RWPE2 (cell line): Measurements from ENCODE around the gene RAB42.
A peak's percentile ranks its signal among the peaks of the same experiment; 100 is the strongest.

Experiments
- ATAC-seq: fragments of 200-7000 bp; cut with Tn5 transposase; 3 replicates; pipeline ENCODE4 v1.9.1; 2021; ENCODE audit warnings: low read depth
- DNase-seq: peaks from one replicate; pipeline ENCODE4 v3.0.0-alpha.2; 2020; ENCODE audit warnings: low spot score
- H3K27ac ChIP-seq: fragments of 450-650 bp; 2 replicates; pipeline ENCODE4 v1.5.1; 2017; ENCODE audit warnings: mild to moderate bottlenecking; ENCODE audit not compliant: poor library complexity, severe bottlenecking
- H3K27me3 ChIP-seq: fragments of 250-450 bp; sonication (Bioruptor Pico); 2 replicates; pipeline ENCODE4 v1.5.1; 2021; ENCODE audit warnings: mild to moderate bottlenecking, moderate library complexity; ENCODE audit not compliant: insufficient read depth, poor library complexity, severe bottlenecking
- H3K36me3 ChIP-seq: fragments of 250-450 bp; sonication (Bioruptor Pico); 2 replicates; pipeline ENCODE4 v1.5.1; 2020; ENCODE audit warnings: low read depth, mild to moderate bottlenecking, moderate library complexity
- H3K4me1 ChIP-seq: fragments of 250-450 bp; sonication (Bioruptor Pico); 2 replicates; pipeline ENCODE4 v1.5.1; 2021; ENCODE audit warnings: mild to moderate bottlenecking, moderate library complexity; ENCODE audit not compliant: insufficient read depth, poor library complexity, severe bottlenecking
- H3K4me3 ChIP-seq: fragments of 250-450 bp; sonication (Bioruptor Pico); 2 replicates; pipeline ENCODE4 v1.5.1; 2021; ENCODE audit warnings: mild to moderate bottlenecking, moderate library complexity; ENCODE audit not compliant: severe bottlenecking
- H3K9me3 ChIP-seq: fragments of 250-450 bp; sonication (Bioruptor Pico); 2 replicates; pipeline ENCODE4 v1.5.1; 2021; ENCODE audit warnings: mild to moderate bottlenecking, moderate library complexity; ENCODE audit not compliant: severe bottlenecking
- CTCF ChIP-seq: fragments of 450-650 bp; IDR thresholded peaks from one replicate; pipeline ENCODE4 v1.5.1; 2017; ENCODE audit warnings: mild to moderate bottlenecking, moderate library complexity; ENCODE audit not compliant: poor library complexity, severe bottlenecking

RAB42 gene

GRCh38 chr1:28577738-28578536 lies 14.1 kb upstream of the RAB42 start:
- ATAC-seq: peak; percentile 5; the same call in 2 of the 3 replicates
- Histone ChIP-seq H3K36me3 (peaks cover 68% of the 10 kb centered on the region), H3K9me3 (no peaks in the 10 kb centered on the region), H3K27ac (peak overlapping the region; percentile 90), H3K4me1 (peaks cover 10% of the 10 kb centered on the region), H3K27me3 (no peaks in the 10 kb centered on the region), H3K4me3 (no peak overlapping the region)
- no peak for TF ChIP-seq CTCF
- DNase-seq: no peak

GRCh38 chr1:28578696-28579218 lies 13.3 kb upstream of the RAB42 start:
- H3K4me3 ChIP-seq: no peak overlapping the region
- H3K9me3 ChIP-seq: no peaks in the 10 kb centered on the region
- no peak for TF ChIP-seq CTCF
- H3K27me3 ChIP-seq: no peaks in the 10 kb centered on the region
- peak overlapping the region; percentile 90 for H3K27ac ChIP-seq
- no peak for ATAC-seq
- no peak for DNase-seq
- H3K4me1 ChIP-seq: peaks cover 8% of the 10 kb centered on the region
- peaks cover 62% of the 10 kb centered on the region for H3K36me3 ChIP-seq

GRCh38 chr1:28579401-28579800 lies 12.7 kb upstream of the RAB42 start:
- TF ChIP-seq CTCF: no peak
- H3K27ac ChIP-seq: peak overlapping the region; percentile 90
- H3K27me3 ChIP-seq: no peaks in the 10 kb centered on the region
- peaks cover 56% of the 10 kb centered on the region for H3K36me3 ChIP-seq
- H3K4me3 ChIP-seq: no peak overlapping the region
- H3K9me3 ChIP-seq: no peaks in the 10 kb centered on the region
- no peak for DNase-seq
- no peak for ATAC-seq
- peaks cover 5% of the 10 kb centered on the region for H3K4me1 ChIP-seq

- DNase-seq (no peak), ATAC-seq (no peak)
- Histone ChIP-seq H3K9me3 (no peaks in the 10 kb centered on the region), H3K27ac (peak overlapping the region; percentile 90), H3K4me1 (no peaks in the 10 kb centered on the region), H3K4me3 (peak overlapping the region; percentile 91), H3K36me3 (peaks cover 49% of the 10 kb centered on the region), H3K27me3 (no peaks in the 10 kb centered on the region)
- TF ChIP-seq CTCF: no peak
Observed at GRCh38 chr1:28580722-28581530, 11.1 kb upstream of the RAB42 start.
